Measurements from ENCODE around the gene INS. TPM values are rescaled to one million over a fixed set of nuclear protein-coding genes. Genes with fewer than 3 reads are reported as not detected.

Gene INS
- total RNA-seq = not detected in 2 replicates

GRCh38 chr11:2160736-2161259, at the start of gene INS:
INS (minus strand) TSS chr11:2161209; CDS start chr11:2160971, 238 bp downstream.

DNA sequence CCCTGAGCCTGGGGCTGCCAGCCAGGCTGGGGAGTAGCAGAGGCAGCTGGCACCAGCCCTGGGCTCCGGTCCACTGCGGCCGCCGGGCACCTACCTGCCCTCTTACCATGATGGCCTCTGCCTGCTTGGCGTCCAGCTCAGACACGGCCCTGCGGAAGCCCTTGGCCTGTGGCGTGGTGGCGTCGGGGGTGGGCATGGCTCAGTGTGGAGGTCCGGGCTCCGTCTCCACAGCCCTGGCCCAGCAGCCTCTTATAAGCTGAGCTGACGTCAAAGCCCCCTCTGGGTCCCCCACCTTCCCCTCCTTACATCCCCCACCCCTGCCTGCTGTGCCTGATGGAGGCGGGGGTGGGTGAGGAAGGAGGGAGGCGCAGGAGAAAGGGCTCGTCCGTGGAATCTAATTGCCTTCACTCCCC, 10.6 kb upstream of the INS start, which contains the start of gene TH:
Gene TH (minus strand): TSS at position 225 of the 413 bp plus-strand sequence. CDS start 29 bp downstream, at position 196.

DNA sequence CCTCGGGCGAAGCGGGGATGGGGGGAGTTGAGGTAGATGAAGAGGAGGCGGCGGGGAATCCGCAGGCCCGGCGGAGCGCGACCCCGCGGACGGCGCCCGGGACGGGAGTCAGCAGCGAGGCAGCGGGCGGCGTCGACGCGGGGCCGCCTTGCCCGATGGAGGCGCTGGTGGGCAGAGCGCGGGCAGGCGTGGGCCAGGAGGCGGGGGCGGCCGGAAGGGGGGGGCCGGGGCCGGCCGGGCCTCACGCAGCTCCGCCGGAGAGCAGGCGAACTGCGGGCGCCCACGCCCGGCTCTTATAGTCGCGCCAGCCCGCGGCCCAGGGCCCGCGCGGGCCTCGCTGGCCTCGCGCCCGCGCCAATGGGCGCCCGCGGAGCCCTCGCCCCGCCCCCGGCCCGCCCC, 21.9 kb downstream of the INS start, which contains the start of gene IGF2:
Gene IGF2 (minus strand): TSS at position 267 of the 399 bp plus-strand sequence. CDS start 3,866 bp downstream, outside the sequence.

Other genes with a start within 250 kb of the INS start
- 0.96 TPM in 1 of 2 replicates, not detected in the other for gene TNNT3, start 241.5 kb downstream of the INS start, total RNA-seq
- gene MRPL23, start 213.9 kb downstream of the INS start, total RNA-seq = 111 and 162 TPM in 2 replicates
- gene H19, start 163.4 kb downstream of the INS start, total RNA-seq = 6.6 and 14.2 TPM in 2 replicates
- 5.3 and 30.5 TPM in 2 replicates for gene IGF2, start 21.8 kb downstream of the INS start, total RNA-seq
- gene TH, start 10.6 kb upstream of the INS start, total RNA-seq = 0.48 TPM in 1 of 2 replicates, not detected in the other
- 1.4 and 1.7 TPM in 2 replicates for gene ASCL2, start 109.4 kb upstream of the INS start, total RNA-seq
- not detected in 2 replicates for gene C11orf21, start 140.7 kb upstream of the INS start, total RNA-seq
- gene TSPAN32, start 140.8 kb upstream of the INS start, total RNA-seq = not detected in 2 replicates
- gene CD81, start 216.1 kb upstream of the INS start, total RNA-seq = 208 and 232 TPM in 2 replicates
- 61.8 and 77.6 TPM in 2 replicates for gene TSSC4, start 239.5 kb upstream of the INS start, total RNA-seq